GM12892 (cell line): ENCODE results near the gene PPP2R2B.

Source experiments
- POLR2A ChIP-seq: IDR thresholded peaks from 2 replicates; pipeline ENCODE4 v1.6.1; 2011; ENCODE audit warnings: low read depth, low read length, control low read depth
- POLR2AphosphoS5 ChIP-seq: IDR thresholded peaks from 2 replicates; pipeline ENCODE4 v1.6.1; 2011; ENCODE audit warnings: low read depth, low read length, control low read depth
- TAF1 ChIP-seq: IDR thresholded peaks from 2 replicates; pipeline ENCODE4 v1.6.1; 2011; ENCODE audit warnings: low read depth, mild to moderate bottlenecking, control low read depth, low read length, borderline replicate concordance

DNA sequence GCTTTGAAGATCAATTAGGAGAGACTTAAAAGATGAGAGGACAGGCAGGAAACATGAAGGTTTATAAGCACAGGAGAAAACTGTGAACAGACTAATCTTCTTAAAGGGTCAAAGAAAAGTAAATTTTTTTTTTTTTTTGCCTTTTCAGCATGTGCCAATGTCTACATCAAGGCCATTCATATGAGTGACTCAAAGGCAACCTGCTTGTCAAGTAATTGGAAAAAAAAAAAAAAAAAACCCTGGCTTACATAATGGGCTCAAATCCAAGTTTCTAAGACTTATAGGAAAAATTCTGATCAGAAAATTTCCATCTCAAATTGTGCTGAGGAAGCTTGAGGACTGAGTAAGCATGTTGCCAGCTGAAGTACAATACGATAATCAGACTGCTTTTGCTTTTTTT lies 15.9 kb downstream of the PPP2R2B start:
- TF ChIP-seq TAF1 (no peak), POLR2A (no peak), POLR2AphosphoS5 (no peak)
